Motor neuron (in vitro differentiated cells): ENCODE results near the gene DGKD. TPM values are rescaled to one million over a fixed set of nuclear protein-coding genes. Genes with fewer than 3 reads are reported as not detected.

Experiments used
- ATAC-seq, 8 experiments: fragments of 200-7000 bp; cut with Tn5 transposase; replicated peaks in 6 of 8; 2 replicates each; pipeline ENCODE4 v1.8.0; 2021; ENCODE audit warnings: mild to moderate bottlenecking in 8 of 8, moderate library complexity in 8 of 8
- H3K27ac ChIP-seq, 2 donors: fragments of 250-450 bp; sonication (Bioruptor Pico); 2 replicates each; pipeline ENCODE4 v1.9.0; 2021; ENCODE audit warnings: antibody characterized with exemption in 2 of 2, mild to moderate bottlenecking in 2 of 2, moderate library complexity in 1 of 2
- H3K4me1 ChIP-seq, 2 donors: fragments of 250-450 bp; sonication (Bioruptor Pico); replicated peaks in 1 of 2; 2 replicates each; pipeline ENCODE4 v1.6.1; 2021; ENCODE audit warnings: antibody characterized with exemption in 2 of 2, mild to moderate bottlenecking in 2 of 2, moderate library complexity in 1 of 2
- H3K4me3 ChIP-seq, 5 donors: fragments of 250-450 bp; sonication (Bioruptor Pico); 2 replicates each; pipeline ENCODE4 v1.9.0; 2021; ENCODE audit warnings: antibody characterized with exemption in 5 of 5, mild to moderate bottlenecking in 5 of 5, moderate library complexity in 4 of 5
- WGBS, 10 experiments: fragments of 450-650 bp; shearing (Covaris generic); methylation state at CpG; one replicate each; pipeline ENCODE4 v1.0.0; 2022; 5-methylcytosine and 5-hydroxymethylcytosine counted together
- in situ Hi-C, 9 experiments: fragments of 400-800 bp; cut with MboI; loops; one replicate each; pipeline ENCODE4 v1.15.0; 2021; ENCODE audit warnings: low sequenced_read_pairs in 9 of 9, low pct_unique_long_range_greater_than_20kb in 2 of 9; ENCODE audit not compliant: unreplicated experiment in 9 of 9
- total RNA-seq, 8 experiments: library from RNA; unstranded; fragments of 300-600 nt; gene quantifications; 2 replicates each; pipeline versions ENCODE4 v1.2.3 to v1.2.4, GENCODE V29; 2022

Gene DGKD
- total RNA-seq, 8 experiments from 2014 or later, result 11.0 to 40.8 (median 22.3) TPM

DNA sequence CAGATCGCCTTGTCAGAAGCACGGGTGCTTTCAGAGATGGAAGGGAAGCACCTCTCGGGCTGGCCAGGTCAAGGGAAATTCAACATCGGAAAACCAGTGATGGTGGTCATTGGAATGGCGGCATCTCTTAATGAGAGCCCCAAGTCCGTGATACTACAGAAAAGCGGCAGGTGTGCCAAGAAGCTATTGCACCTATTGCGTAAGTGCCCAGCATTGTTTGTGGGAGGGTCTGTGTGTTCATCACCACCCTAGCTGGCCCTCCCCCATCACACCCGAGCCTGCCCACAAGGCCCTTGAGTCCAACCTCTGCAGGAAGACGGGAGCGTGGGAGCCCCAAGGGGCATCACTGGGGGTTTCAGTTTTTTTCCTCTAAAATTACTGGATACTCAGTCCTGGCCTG lies 100.7 kb downstream of the DGKD start:
- peaks cover 3 to 5% of the 10 kb centered on the region in 2 donors for H3K4me1 ChIP-seq
- no peak overlapping the region for H3K4me3 ChIP-seq
- H3K27ac ChIP-seq, result no peak overlapping the region
- ATAC-seq, result no peak
- in situ Hi-C loops, result loop anchor here in 1 of 9 experiments (25.0 kb wide), 1 partner anchor 257 kb away; the partner anchor contains the start of genes UGT1A4 and UGT1A5
- 83 to 93% (median 89%) methylated on average over 1 to 8 of the region's 11 CpGs; no CpG with 5 or more reads in 5 of the 10 experiments for WGBS, 10 experiments

DNA sequence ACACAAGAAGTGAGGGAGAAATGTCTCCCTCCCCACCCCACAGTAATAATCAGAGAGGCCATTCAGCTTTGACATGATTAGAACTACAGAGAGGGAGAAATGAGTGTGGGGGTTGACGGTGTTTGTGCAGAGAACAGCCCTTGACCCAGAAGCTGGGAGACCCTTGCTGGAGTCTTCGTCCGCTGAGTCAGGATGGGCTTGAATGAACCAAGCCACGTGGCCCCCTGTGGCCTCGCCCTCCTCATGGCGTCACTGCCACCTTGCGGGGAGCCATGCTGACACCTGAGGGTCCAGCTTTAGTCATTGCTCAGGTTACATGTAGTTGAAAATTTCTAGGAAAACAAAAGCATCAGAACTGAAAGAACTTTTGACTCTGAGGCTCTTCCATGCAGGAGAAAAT lies 101.2 kb downstream of the DGKD start:
- no peak for ATAC-seq
- Histone ChIP-seq H3K27ac (no peak overlapping the region), H3K4me3 (no peak overlapping the region), H3K4me1 (peaks cover 0 to under 1% of the 10 kb centered on the region in 2 donors)
- in situ Hi-C loops, result loop anchor here in 1 of 9 experiments (25.0 kb wide), 1 partner anchor 257 kb away; the partner anchor contains the start of genes UGT1A4 and UGT1A5
- WGBS, 10 experiments, result 90 to 100% (median 100%) methylated on average over 1 to 7 of the region's 7 CpGs; no CpG with 5 or more reads in 5 of the 10 experiments

DNA sequence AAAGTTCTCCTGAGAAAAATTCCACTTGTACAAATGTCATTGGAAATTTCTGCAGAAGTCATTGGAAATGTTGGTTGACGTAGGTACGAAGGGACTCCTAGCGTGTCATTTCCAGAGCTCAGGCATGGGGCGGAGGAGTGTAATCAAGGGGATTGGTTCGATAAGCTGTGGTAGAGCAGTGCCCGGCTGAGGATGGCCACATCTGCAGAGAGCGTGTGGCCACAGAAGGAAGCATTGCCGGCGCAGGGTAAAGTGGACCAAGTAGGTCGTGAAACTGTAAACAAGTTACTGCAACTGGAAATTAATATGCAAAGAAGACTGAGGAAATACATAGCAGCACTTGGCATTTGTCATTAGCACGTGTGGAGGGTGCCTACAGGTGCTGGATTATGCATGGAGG lies 101.8 kb downstream of the DGKD start:
- in situ Hi-C loops, result loop anchor here in 1 of 9 experiments (25.0 kb wide), 1 partner anchor 256 kb away; the partner anchor contains the start of genes UGT1A4 and UGT1A5
- Histone ChIP-seq H3K4me3 (no peak overlapping the region), H3K4me1 (no peaks in the 10 kb centered on the region), H3K27ac (no peak overlapping the region)
- WGBS, 10 experiments, result 83 to 100% (median 95%) methylated on average over 3 to 11 of the region's 11 CpGs; no CpG with 5 or more reads in 2 of the 10 experiments
- ATAC-seq, result no peak

DNA sequence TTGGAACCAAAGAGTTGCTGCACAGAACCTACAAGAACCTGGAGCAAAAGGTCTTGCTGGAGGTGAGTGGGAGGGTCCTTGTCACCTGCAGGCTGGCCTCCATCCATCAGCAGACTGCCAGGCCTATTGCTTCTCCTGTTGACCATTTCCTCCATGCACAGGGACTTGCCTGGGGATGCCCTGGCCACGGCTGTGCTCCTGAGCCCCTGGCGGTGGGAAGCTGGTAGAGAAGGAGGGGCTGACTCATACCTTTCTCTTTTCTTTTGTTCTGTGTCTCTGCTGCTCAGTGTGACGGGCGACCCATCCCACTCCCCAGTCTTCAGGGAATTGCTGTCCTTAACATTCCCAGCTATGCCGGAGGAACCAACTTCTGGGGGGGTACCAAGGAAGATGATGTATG lies 102.6 kb downstream of the DGKD start:
- in situ Hi-C loops, result loop anchor here in 1 of 9 experiments (25.0 kb wide), 1 partner anchor 255 kb away; the partner anchor contains the start of genes UGT1A4 and UGT1A5
- no peak for ATAC-seq
- no peak overlapping the region for H3K4me3 ChIP-seq
- 70 to 100% (median 83%) methylated on average over 1 to 2 of the region's 5 CpGs; no CpG with 5 or more reads in 6 of the 10 experiments for WGBS, 10 experiments
- no peaks in the 10 kb centered on the region for H3K4me1 ChIP-seq
- no peak overlapping the region for H3K27ac ChIP-seq

DNA sequence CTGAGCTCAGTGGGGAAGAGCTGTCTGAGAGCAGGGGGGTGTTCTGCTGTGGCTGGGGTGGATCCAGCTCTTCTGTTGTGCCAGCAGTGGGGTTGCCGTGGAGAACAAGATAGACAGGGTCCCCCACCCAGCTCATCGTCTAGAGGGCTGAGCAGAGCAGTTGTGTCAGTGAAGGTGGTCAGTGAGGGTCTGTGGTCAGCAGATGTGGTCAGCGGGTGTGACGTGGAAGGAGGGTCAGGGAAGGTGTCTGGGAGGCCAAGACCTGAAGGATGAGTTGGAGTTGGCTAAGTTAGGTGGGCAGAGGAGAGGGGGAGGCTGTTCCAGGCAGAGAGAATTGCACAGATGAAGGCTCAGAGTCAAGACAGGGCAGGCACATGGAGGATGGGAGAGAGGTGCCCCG lies 103.1 kb downstream of the DGKD start:
- no peak for ATAC-seq
- Histone ChIP-seq H3K4me3 (no peak overlapping the region), H3K27ac (no peak overlapping the region), H3K4me1 (no peaks in the 10 kb centered on the region)
- 85 to 100% (median 97%) methylated on average over 1 to 4 of the region's 5 CpGs; no CpG with 5 or more reads in 4 of the 10 experiments for WGBS, 10 experiments
- in situ Hi-C loops, result loop anchor here in 1 of 9 experiments (25.0 kb wide), 1 partner anchor 255 kb away; the partner anchor contains the start of genes UGT1A4 and UGT1A5

DNA sequence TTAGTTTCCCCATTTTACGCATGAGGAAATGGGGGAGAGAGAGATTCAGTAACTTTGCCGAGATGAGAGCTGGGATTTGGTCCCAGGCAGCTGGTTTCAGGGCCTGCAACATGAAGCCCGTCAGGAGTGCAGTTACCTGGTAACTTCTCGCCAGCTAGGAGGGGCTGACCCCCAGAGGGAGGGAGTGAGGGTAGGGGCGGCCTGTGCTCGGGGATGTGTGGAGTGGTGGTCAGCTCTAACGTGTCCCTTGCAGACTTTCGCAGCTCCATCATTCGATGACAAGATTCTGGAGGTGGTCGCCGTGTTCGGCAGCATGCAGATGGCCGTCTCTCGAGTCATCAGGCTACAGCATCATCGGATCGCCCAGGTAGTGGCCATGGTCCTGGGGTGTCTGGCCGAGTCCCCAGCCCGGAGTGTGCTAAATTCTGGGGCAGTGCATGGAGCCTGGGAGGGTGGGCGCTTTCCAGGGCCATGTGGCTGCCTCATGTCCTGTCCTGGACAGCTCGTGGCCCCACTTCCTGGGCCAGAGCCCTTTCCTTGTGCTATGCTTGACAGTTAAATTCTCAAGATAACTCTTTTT lies 103.8 kb downstream of the DGKD start:
- Histone ChIP-seq H3K4me3 (no peak overlapping the region), H3K27ac (no peak overlapping the region), H3K4me1 (no peaks in the 10 kb centered on the region)
- in situ Hi-C loops, result loop anchor here in 1 of 9 experiments (25.0 kb wide), 1 partner anchor 254 kb away; the partner anchor contains the start of genes UGT1A4 and UGT1A5
- 20 to 100% (median 100%) methylated on average over 1 to 16 of the region's 20 CpGs; no CpG with 5 or more reads in 4 of the 10 experiments for WGBS, 10 experiments
- no peak for ATAC-seq

DNA sequence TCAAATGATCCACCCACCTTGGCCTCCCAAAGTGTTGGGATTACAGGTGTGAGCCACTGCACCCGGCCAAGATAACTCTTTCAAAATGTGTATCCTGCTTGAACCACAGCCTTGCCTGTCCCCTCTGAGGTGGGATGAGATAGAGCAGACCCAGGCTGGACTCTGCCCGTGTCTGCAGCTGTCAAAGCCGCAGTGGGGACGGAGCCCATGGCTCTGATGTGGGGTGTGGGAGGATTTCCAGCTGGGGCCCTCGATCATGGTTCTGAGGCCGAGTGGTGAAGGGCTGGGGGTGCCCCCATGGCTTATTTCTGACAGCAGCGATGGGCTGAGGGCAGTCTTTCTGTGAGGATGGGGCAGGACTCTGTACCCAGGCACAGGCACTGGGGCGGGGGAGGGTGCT lies 104.5 kb downstream of the DGKD start:
- in situ Hi-C loops, result loop anchor here in 1 of 9 experiments (25.0 kb wide), 1 partner anchor 253 kb away; the partner anchor contains the start of genes UGT1A4 and UGT1A5
- no peaks in the 10 kb centered on the region for H3K4me1 ChIP-seq
- 60 to 100% (median 85%) methylated on average over 1 to 4 of the region's 8 CpGs; no CpG with 5 or more reads in 6 of the 10 experiments for WGBS, 10 experiments
- H3K4me3 ChIP-seq, result no peak overlapping the region
- no peak overlapping the region for H3K27ac ChIP-seq
- no peak for ATAC-seq

DNA sequence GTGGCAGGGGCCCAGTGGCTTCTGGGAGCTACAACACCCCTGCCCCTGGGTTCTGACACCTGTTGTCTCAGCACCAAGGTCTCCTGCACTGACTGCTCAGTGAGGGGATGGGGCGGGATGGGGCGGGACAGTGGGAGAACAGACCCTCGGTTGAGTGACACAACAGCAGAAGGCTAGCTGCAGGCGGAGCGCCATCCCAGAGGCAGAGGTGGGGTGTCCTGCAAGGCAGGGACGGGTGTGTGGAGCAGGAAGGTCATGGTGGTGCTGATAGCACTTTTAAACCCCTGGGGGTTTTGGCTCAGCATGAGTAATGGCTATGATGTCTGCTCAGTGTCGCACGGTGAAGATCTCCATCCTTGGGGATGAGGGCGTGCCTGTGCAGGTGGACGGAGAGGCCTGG lies 105.1 kb downstream of the DGKD start:
- ATAC-seq, result no peak
- Histone ChIP-seq H3K4me3 (no peak overlapping the region), H3K4me1 (no peaks in the 10 kb centered on the region), H3K27ac (no peak overlapping the region)
- WGBS, 10 experiments, result 96 to 100% (median 100%) methylated on average over 1 to 4 of the region's 10 CpGs; no CpG with 5 or more reads in 7 of the 10 experiments
- in situ Hi-C loops, result loop anchor here in 1 of 9 experiments (25.0 kb wide), 1 partner anchor 253 kb away; the partner anchor contains the start of genes UGT1A4 and UGT1A5

DNA sequence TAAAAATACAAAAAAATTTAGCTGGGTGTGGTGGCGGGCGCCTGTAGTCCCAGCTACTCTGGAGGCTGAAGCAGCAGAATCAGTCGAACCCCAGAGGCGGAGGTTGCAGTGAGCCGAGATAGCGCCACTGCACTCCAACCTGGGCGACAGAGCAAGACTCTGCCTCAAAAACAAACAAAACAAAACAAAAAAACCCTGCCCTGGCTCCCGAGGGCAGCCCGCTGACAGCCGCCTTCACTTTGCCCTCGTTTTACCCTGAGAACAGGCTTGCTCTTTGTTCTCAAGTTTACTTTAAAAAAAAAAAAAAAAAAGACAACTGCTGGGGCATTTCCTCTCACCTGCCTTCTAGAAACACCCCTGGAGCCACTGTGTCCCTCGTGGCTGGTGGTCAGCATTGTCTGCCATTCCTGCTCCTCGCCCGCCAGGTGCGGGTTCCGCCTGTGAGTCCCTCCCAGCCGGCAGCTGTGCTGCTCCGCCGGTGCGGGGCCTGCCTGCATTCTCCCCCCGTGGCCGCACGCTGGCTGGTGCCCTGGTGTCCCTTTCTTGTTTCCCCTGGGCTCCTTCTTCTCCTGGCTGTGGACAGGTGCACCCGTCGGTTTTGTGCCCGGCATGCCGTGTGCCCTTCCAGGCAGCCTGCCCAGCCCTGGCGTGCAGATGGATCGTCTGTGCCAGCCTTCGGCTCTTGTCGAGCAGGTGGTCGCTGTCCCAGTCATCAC lies 106.6 kb downstream of the DGKD start:
- Histone ChIP-seq H3K27ac (no peak overlapping the region), H3K4me3 (no peak overlapping the region), H3K4me1 (no peaks in the 10 kb centered on the region)
- no peak for ATAC-seq
- WGBS, 10 experiments, result 74 to 100% (median 85%) methylated on average over 1 to 10 of the region's 32 CpGs; no CpG with 5 or more reads in 5 of the 10 experiments
- in situ Hi-C loops, result loop anchor here in 1 of 9 experiments (25.0 kb wide), 1 partner anchor 251 kb away; the partner anchor contains the start of genes UGT1A4 and UGT1A5

DNA sequence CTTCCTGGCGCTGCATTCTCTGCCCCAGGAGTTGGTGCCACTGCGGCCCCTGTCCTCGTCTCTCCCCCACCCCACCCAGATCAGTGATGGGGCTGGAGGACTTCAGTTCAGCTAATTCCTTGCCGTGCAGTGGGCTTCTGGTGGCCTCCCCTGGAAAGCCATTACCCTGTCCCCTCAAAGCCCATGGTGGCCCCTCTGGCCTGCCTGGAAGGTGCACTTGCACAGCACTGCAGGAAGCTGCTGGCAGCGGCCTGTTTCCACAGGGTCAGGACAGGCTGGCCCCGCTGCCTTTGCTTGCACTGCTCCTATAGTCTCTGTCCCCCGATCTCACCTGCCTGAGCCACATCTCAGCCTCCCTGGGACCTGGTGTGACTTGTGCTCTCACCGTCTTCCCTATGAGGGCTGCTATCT lies 107.2 kb downstream of the DGKD start:
- 80 to 100% (median 85%) methylated on average over 1 to 4 of the region's 8 CpGs; no CpG with 5 or more reads in 7 of the 10 experiments for WGBS, 10 experiments

DNA sequence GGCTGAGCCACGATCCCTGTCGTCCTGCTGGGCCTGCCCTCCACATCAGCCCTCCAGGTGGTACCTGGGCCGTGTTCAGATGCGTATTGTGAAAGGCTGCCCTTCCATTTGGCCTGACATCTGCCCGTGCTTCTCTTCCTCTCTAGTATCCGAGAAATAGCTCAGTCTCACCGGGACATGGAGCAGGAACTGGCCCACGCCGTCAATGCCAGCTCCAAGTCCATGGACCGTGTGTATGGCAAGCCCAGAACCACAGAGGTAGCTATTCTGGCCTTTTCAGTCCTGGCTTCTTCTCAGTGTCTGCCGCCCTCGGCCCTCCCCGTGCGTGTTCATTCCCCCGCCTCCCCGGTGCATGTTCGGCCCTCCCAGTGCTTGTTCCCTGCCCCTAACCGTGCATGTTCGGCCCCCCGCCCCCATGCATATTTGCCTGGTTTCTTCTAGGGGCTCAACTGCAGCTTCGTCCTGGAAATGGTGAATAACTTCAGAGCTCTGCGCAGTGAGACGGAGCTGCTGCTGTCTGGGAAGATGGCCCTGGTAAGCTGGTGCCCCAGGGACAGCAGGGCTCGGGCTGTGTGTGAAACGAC lies 108.0 kb downstream of the DGKD start:
- WGBS, 10 experiments, result 80 to 100% (median 95%) methylated on average over 1 to 12 of the region's 25 CpGs; no CpG with 5 or more reads in 3 of the 10 experiments
- no peak overlapping the region for H3K27ac ChIP-seq

More for the DNA sequence above, 107.2 kb downstream of the DGKD start:
- in situ Hi-C loops, result loop anchor here in 1 of 9 experiments (25.0 kb wide), 1 partner anchor 251 kb away; the partner anchor contains the start of genes UGT1A4 and UGT1A5
- no peaks in the 10 kb centered on the region for H3K4me1 ChIP-seq
- ATAC-seq, result no peak
- no peak overlapping the region for H3K27ac ChIP-seq
- H3K4me3 ChIP-seq, result no peak overlapping the region

DNA sequence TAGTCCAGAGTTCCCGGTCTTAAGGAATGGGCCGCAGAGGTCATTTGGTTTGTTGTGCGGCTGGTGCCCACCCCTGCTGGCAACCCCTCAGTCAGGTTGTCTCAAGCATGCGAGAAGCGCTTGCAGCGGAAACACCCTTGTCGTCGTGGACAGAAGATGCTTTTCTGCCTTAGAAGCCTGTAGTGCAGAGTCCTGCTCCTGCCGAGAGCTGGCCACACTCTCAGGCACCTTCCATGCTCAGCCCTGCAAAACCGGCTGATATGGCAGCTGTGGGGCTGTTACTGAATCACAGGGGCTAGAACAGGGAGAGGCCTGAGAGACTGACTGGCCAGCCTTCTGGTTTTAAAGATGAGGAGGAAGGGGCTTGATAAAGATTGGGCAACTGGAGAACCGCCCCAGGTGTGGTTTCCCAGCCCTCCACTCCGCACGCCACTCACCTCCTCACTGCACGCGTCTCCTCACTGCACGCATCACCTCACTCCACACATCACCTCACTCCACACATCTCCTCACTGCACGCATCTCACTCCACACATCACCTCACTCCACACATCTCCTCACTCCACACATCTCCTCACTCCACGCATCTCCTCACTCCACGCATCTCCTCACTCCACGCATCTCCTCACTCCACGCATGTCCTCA lies 108.7 kb downstream of the DGKD start:
- in situ Hi-C loops, result loop anchor here in 1 of 9 experiments (25.0 kb wide), 1 partner anchor 249 kb away; the partner anchor contains the start of genes UGT1A4 and UGT1A5
- no peak for ATAC-seq
- Histone ChIP-seq H3K4me3 (no peak overlapping the region), H3K4me1 (no peaks in the 10 kb centered on the region), H3K27ac (no peak overlapping the region)
- 93 to 100% (median 100%) methylated on average over 1 to 3 of the region's 21 CpGs; no CpG with 5 or more reads in 7 of the 10 experiments for WGBS, 10 experiments

More for the DNA sequence above, 108.0 kb downstream of the DGKD start:
- Histone ChIP-seq H3K4me1 (no peaks in the 10 kb centered on the region), H3K4me3 (no peak overlapping the region)
- ATAC-seq, result no peak
- in situ Hi-C loops, result loop anchor here in 1 of 9 experiments (25.0 kb wide), 1 partner anchor 250 kb away; the partner anchor contains the start of genes UGT1A4 and UGT1A5
